SHP77 (cell line): ENCODE data around the gene ZNF460.

Source experiments
- DNase-seq, 2 experiments: peaks; one replicate each; lab custom pipeline; 2025; lab: John Stamatoyannopoulos, UW

The ZNF460 gene

GRCh38 chr19:57280962-57281400 lies 696 bp downstream of the ZNF460 start:
- DNase-seq: no peak

- no peak for DNase-seq
Observed at GRCh38 chr19:57282011-57282643, 1.8 kb downstream of the ZNF460 start.

GRCh38 chr19:57288373-57288772 lies 8.1 kb downstream of the ZNF460 start:
- no peak for DNase-seq

GRCh38 chr19:57290970-57291369 lies 10.7 kb downstream of the ZNF460 start:
- DNase-seq: no peak

GRCh38 chr19:57292547-57292946 lies 12.3 kb downstream of the ZNF460 start:
- no peak for DNase-seq

- DNase-seq: no peak
Observed at GRCh38 chr19:57293719-57294118, 13.4 kb downstream of the ZNF460 start.

- no peak for DNase-seq
Observed at GRCh38 chr19:57302020-57302465, 21.8 kb downstream of the ZNF460 start.

- no peak for DNase-seq
Observed at GRCh38 chr19:57302727-57303401, 22.6 kb downstream of the ZNF460 start.

- DNase-seq: no peak
Observed at GRCh38 chr19:57305056-57305455, 24.8 kb downstream of the ZNF460 start.

GRCh38 chr19:57308514-57308913 lies 28.2 kb downstream of the ZNF460 start:
- no peak for DNase-seq

- no peak for DNase-seq
Observed at GRCh38 chr19:57310792-57311191, 30.5 kb downstream of the ZNF460 start.

GRCh38 chr19:57314146-57314545 lies 33.9 kb downstream of the ZNF460 start:
- no peak for DNase-seq

GRCh38 chr19:57317503-57317902 lies 37.2 kb downstream of the ZNF460 start:
- DNase-seq: no peak

GRCh38 chr19:57319869-57320179 lies 39.5 kb downstream of the ZNF460 start:
- no peak for DNase-seq

- DNase-seq: peak; percentile 94 to 95
Observed at GRCh38 chr19:57320180-57321084, 40.1 kb downstream of the ZNF460 start, which contains the start of gene ZNF543. ZNF543 (plus strand) TSS chr19:57320472; CDS start chr19:57320854, 382 bp downstream.

GRCh38 chr19:57321116-57321515 lies 40.8 kb downstream of the ZNF460 start:
- no peak for DNase-seq

- no peak for DNase-seq
Observed at GRCh38 chr19:57321751-57322150, 41.5 kb downstream of the ZNF460 start.

- DNase-seq: no peak
Observed at GRCh38 chr19:57324992-57325391, 44.7 kb downstream of the ZNF460 start.

GRCh38 chr19:57327993-57328392 lies 47.7 kb downstream of the ZNF460 start:
- DNase-seq: no peak

GRCh38 chr19:57334191-57334590 lies 53.9 kb downstream of the ZNF460 start:
- no peak for DNase-seq

- no peak for DNase-seq
Observed at GRCh38 chr19:57338877-57339276, 58.6 kb downstream of the ZNF460 start.

- no peak for DNase-seq
Observed at GRCh38 chr19:57342582-57342981, 62.3 kb downstream of the ZNF460 start.
